ENCODE results near the gene CYBB.

Gene CYBB

GRCh38 chrX:37752936-37753335 lies 26.9 kb upstream of the CYBB start:
- H3K4me3 ChIP-seq (ENCODE audit: low read depth, low read length): no peak overlapping the region
- TF ChIP-seq, protein P1, sequence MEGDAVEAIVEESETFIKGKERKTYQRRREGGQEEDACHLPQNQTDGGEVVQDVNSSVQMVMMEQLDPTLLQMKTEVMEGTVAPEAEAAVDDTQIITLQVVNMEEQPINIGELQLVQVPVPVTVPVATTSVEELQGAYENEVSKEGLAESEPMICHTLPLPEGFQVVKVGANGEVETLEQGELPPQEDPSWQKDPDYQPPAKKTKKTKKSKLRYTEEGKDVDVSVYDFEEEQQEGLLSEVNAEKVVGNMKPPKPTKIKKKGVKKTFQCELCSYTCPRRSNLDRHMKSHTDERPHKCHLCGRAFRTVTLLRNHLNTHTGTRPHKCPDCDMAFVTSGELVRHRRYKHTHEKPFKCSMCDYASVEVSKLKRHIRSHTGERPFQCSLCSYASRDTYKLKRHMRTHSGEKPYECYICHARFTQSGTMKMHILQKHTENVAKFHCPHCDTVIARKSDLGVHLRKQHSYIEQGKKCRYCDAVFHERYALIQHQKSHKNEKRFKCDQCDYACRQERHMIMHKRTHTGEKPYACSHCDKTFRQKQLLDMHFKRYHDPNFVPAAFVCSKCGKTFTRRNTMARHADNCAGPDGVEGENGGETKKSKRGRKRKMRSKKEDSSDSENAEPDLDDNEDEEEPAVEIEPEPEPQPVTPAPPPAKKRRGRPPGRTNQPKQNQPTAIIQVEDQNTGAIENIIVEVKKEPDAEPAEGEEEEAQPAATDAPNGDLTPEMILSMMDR (IDR thresholded peaks at IDR 0.05; ENCODE audit: insufficient read depth, low read length, missing control alignments): no peak
- ChIA-PET CTCF (no interaction called here), POLR2A (no interaction called here)
- DNase-seq (ENCODE audit: low read depth, low spot score): no peak

DNA sequence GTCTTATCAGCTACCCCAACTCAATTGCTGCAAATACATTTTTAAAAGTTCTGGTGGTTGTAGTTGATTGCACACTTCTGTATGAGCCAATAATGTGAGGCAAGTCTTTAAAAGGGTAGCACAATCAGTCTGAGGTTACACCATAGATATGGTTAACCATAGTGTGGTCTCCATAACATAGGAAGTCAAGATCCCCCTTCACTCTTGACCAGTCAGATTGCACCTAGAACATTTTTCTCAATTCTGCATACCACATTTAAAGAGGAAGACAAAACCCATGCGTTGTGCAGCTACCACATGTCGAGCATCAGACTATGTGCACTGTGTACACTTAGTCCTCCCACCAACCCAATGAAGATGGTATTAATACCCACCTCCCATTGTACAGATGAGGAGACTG lies 26.5 kb upstream of the CYBB start:
- POLR2A ChIA-PET: no interaction called here
- CTCF ChIA-PET: no interaction called here
- TF ChIP-seq, protein P1 (IDR thresholded peaks at IDR 0.05; ENCODE audit: insufficient read depth, low read length, missing control alignments): no peak
- no peak for DNase-seq (ENCODE audit: low read depth, low spot score)
- no peak overlapping the region for H3K4me3 ChIP-seq (ENCODE audit: low read depth, low read length)

- TF ChIP-seq, protein P1 (IDR thresholded peaks at IDR 0.05; ENCODE audit: insufficient read depth, low read length, missing control alignments): no peak
- DNase-seq (ENCODE audit: low read depth, low spot score): no peak
- POLR2A ChIA-PET: no interaction called here
- H3K4me3 ChIP-seq (ENCODE audit: low read depth, low read length): no peak overlapping the region
- CTCF ChIA-PET: no interaction called here
Measured at GRCh38 chrX:37754516-37754915, 25.3 kb upstream of the CYBB start.

- ChIA-PET POLR2A (no interaction called here), CTCF (no interaction called here)
- no peak for DNase-seq (ENCODE audit: low read depth, low spot score)
- no peak overlapping the region for H3K4me3 ChIP-seq (ENCODE audit: low read depth, low read length)
- TF ChIP-seq, protein P1 (IDR thresholded peaks at IDR 0.05; ENCODE audit: insufficient read depth, low read length, missing control alignments): no peak
Measured at GRCh38 chrX:37755025-37755424, 24.8 kb upstream of the CYBB start.

GRCh38 chrX:37757082-37757481 lies 22.8 kb upstream of the CYBB start:
- ChIA-PET POLR2A (no interaction called here), CTCF (no interaction called here)
- TF ChIP-seq, protein P1 (IDR thresholded peaks at IDR 0.05; ENCODE audit: insufficient read depth, low read length, missing control alignments): no peak
- H3K4me3 ChIP-seq (ENCODE audit: low read depth, low read length): no peak overlapping the region
- DNase-seq (ENCODE audit: low read depth, low spot score): no peak

DNA sequence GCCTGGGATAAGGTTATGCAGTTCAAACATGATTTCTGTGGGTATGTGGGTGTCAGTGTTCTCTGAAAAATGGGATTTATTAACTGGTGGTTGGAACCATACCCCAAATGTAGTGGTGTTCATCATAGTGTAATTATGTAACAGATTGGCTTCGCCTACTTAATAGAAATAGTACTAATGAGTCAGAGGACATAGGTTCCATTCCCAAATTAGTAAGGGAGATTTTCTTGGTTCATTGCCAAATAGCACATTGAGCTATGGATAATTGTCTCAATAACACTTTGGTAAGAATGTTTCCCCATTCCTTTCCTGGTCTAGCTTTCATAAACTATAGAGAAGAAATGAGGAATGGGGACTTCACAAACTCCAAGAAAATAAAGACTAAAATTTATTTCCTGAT lies 20.5 kb upstream of the CYBB start:
- ChIA-PET CTCF (no interaction called here), POLR2A (no interaction called here)
- TF ChIP-seq, protein P1 (IDR thresholded peaks at IDR 0.05; ENCODE audit: insufficient read depth, low read length, missing control alignments): no peak
- no peak for DNase-seq (ENCODE audit: low read depth, low spot score)
- H3K4me3 ChIP-seq (ENCODE audit: low read depth, low read length): no peak overlapping the region
